GM21529 (cell line): ENCODE measurements around the gene ANTXR2.

ENCODE experiments used
- ATAC-seq: cut with Tn5 transposase; IDR thresholded peaks from one replicate; pipeline ENCODE4 v1.9.1; 2021; ENCODE audit not compliant: unreplicated experiment

Gene ANTXR2

GRCh38 chr4:79877511-79877910 lies 195.5 kb downstream of the ANTXR2 start:
- ATAC-seq: no peak

GRCh38 chr4:79875344-79875899 lies 197.6 kb downstream of the ANTXR2 start:
- ATAC-seq: no peak

GRCh38 chr4:79874197-79874596 lies 198.8 kb downstream of the ANTXR2 start:
- ATAC-seq: no peak

GRCh38 chr4:79872738-79873137 lies 200.3 kb downstream of the ANTXR2 start:
- ATAC-seq: no peak

- no peak for ATAC-seq
Measured at GRCh38 chr4:79871961-79872360, 201.1 kb downstream of the ANTXR2 start.

- no peak for ATAC-seq
Measured at GRCh38 chr4:79869597-79870237, 203.3 kb downstream of the ANTXR2 start.

GRCh38 chr4:79865201-79865597 lies 207.8 kb downstream of the ANTXR2 start:
- no peak for ATAC-seq

- ATAC-seq: no peak
Measured at GRCh38 chr4:79864500-79865200, 208.4 kb downstream of the ANTXR2 start.

- no peak for ATAC-seq
Measured at GRCh38 chr4:79863333-79863732, 209.7 kb downstream of the ANTXR2 start.

GRCh38 chr4:79862821-79863220 lies 210.2 kb downstream of the ANTXR2 start:
- ATAC-seq: no peak

GRCh38 chr4:79857811-79858210 lies 215.2 kb downstream of the ANTXR2 start:
- no peak for ATAC-seq

GRCh38 chr4:79856196-79856595 lies 216.8 kb downstream of the ANTXR2 start:
- no peak for ATAC-seq

GRCh38 chr4:79854856-79855502 lies 218.1 kb downstream of the ANTXR2 start:
- ATAC-seq: no peak

GRCh38 chr4:79852305-79852730 lies 220.7 kb downstream of the ANTXR2 start:
- ATAC-seq: no peak

- no peak for ATAC-seq
Measured at GRCh38 chr4:79851625-79852304, 221.3 kb downstream of the ANTXR2 start.
